ENCODE results near the gene ODC1.

Gene ODC1

DNA sequence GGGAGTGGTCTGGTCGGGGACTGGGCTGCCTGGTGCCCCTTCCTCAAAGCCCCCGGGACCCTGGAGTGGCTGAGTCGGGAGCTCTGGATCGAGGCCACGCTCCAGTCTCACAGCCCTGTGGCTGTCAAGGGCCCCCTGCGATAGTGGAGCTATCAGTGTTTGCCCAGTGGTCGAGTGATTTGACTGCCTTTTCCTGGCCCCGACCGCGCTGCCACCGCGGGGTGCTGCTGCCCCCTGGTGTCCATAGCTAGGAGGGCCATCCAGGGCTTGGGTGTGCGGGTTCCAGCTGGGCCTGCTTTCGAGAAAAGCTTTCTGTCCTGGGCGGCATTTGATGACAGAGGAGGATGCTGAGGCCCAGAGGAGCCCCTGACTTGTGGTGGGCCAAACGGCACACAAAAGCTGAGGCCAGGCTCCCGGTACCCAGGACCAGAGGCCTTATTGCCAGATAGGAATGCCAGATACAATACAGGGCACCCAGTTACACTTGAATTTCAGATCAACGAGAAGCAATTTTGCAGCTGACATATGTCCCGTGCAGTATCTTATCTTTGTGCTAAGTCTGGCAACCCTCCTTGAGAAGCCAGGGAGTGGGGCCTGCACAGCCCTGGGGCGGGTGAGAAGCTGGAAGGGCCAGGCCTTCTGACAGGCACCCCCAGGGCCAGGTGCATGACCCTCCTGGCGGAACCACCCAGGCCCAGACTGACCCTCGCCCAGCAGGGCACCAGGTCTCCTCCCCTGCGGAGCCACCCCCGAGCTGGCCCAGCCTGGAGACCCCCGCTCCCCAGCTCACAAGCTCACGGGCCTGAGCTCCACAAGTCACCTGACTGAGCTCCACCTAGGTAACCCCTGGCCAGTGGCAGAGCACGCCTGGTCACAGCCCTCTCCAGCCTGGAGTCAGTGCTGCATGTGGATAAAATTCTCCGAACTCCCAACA is 13.0 kb downstream of the ODC1 start:
- TF ChIP-seq, protein P1, sequence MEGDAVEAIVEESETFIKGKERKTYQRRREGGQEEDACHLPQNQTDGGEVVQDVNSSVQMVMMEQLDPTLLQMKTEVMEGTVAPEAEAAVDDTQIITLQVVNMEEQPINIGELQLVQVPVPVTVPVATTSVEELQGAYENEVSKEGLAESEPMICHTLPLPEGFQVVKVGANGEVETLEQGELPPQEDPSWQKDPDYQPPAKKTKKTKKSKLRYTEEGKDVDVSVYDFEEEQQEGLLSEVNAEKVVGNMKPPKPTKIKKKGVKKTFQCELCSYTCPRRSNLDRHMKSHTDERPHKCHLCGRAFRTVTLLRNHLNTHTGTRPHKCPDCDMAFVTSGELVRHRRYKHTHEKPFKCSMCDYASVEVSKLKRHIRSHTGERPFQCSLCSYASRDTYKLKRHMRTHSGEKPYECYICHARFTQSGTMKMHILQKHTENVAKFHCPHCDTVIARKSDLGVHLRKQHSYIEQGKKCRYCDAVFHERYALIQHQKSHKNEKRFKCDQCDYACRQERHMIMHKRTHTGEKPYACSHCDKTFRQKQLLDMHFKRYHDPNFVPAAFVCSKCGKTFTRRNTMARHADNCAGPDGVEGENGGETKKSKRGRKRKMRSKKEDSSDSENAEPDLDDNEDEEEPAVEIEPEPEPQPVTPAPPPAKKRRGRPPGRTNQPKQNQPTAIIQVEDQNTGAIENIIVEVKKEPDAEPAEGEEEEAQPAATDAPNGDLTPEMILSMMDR (IDR thresholded peaks at IDR 0.05; ENCODE audit: extremely low read depth, insufficient read depth, missing control alignments) = peak; percentile 97
- DNase-seq (ENCODE audit: low spot score) = peak; percentile 92
- in situ Hi-C loops (cut with MboI; ENCODE audit: low pct_unique_long_range_greater_than_20kb, low sequenced_read_pairs, unreplicated experiment) = no loop called here

DNA sequence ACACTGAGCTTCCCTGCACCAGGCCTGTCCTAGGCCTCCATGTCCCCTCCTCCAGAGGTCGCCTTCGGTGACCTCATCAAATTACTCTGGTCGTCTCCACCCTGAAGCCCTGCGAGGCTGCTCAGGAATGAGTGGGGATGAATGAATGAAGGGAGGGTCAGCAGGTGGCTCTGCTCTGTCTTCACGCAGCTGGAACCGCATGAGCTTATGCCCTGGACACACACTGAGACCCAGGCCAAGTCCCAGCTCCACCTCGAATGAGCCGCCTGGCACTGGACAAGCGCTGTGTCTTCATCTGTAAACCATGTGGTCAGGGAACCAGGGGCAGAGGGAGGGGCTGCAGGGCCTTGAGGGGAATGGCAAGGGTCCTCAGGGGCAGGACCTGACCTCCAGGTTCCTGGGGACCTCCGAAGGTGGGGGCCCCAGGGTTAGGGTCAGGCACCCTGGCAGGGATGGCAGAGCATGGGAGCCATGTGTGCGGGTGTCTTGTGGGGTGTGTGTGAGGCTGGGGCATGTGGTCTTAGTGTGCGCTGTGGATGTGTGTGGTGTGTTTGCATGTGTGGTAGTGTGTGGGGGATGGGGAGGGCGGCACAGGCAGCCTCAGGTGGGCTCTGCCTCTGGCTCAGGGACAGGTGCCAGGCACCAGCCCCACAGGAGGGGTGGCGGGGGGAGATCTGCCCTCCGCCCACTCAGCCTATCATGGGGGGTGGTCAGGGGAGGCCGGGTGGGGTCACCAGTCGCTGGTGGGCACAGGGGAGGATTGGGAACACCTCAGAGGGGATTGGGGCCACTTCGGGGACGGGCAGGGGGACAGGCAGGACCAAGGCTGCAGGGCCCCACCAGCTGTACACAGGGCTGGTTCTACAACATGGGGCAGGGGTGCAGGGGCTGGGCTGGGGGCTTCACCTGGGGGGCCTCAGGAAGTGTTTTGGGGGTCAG is 13.9 kb downstream of the ODC1 start:
- in situ Hi-C loops (cut with MboI; ENCODE audit: low pct_unique_long_range_greater_than_20kb, low sequenced_read_pairs, unreplicated experiment) = no loop called here
- TF ChIP-seq, protein P1 (IDR thresholded peaks at IDR 0.05; ENCODE audit: extremely low read depth, insufficient read depth, missing control alignments) = no peak
- DNase-seq (ENCODE audit: low spot score) = no peak

DNA sequence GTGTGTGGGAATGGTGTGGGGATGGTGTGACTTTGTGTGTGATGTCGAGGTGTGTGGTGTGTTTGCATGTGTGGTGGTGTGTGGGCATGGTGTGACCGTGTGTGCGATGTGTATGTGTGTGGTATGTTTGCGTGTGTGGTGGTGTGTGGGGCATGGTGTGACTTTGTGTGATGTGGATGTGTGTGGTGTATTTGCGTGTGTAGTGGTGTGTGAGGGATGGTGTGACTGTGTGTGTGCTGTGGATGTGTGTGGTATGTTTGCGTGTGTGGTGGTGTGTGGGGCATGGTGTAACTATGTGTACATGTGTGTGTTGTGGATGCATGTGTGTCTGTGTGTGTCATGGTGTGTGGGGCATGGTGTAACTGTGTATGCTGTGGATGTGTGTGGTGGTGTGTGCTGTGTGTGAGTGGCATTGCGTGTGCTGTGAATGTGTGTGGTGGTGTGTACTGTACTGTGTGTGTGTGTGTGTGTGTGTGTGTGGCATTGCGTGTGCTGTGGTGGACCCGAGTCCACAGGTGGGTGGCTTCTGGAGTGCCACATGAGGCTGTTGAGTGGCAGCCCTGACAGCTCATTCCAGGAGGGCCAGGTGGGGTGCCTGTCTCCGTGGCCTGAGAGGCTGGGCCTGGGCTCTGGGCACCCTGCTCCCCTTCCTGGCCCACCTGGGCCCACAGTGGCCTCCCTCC is 14.7 kb downstream of the ODC1 start:
- in situ Hi-C loops (cut with MboI; ENCODE audit: low pct_unique_long_range_greater_than_20kb, low sequenced_read_pairs, unreplicated experiment) = no loop called here
- TF ChIP-seq, protein P1 (IDR thresholded peaks at IDR 0.05; ENCODE audit: extremely low read depth, insufficient read depth, missing control alignments) = no peak
- no peak for DNase-seq (ENCODE audit: low spot score)

DNA sequence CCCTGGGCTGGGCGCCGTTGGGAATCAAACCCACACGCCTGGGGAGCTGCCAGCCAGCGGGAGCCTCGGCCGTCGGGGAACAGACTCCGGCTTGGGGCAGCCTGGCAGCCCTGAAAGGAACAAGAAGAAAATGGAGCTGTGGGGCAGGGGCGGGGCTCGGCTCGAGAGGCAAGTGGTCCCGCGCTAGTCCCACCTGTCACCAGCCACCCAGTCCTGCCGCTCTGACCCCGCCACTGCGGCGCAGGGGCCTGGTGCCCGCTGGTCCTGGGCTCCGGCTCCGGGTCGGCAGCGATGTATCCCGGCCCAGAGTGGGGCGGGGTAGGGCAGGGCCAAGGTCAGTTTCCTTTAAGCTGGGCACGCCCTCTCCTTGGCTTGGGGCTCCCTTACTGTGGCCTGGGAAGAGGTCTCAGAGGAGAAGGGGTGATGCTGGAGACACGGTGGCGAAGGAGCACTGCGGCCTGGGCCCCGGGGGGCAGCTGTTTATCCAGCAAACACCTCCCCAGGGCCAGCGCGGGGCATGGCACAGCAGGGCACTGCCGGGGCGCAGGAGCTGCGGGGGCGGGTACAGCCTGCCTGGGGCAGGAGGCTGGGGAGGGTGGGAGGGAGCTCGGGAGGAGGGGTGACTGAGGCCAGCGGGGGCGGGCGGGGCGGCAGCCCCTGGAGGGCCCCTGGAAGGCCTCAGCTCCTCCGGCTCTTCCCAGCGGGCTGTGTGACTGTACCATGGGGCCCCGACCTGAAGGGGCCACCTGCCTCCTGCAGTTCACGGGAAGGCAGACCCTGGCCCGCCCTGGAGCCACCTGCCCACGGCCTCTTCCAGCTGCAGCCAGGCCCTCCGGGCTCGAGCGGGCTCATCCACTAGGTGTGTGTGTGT is 15.6 kb downstream of the ODC1 start:
- no peak for DNase-seq (ENCODE audit: low spot score)
- TF ChIP-seq, protein P1 (IDR thresholded peaks at IDR 0.05; ENCODE audit: extremely low read depth, insufficient read depth, missing control alignments) = no peak
- in situ Hi-C loops (cut with MboI; ENCODE audit: low pct_unique_long_range_greater_than_20kb, low sequenced_read_pairs, unreplicated experiment) = no loop called here

DNA sequence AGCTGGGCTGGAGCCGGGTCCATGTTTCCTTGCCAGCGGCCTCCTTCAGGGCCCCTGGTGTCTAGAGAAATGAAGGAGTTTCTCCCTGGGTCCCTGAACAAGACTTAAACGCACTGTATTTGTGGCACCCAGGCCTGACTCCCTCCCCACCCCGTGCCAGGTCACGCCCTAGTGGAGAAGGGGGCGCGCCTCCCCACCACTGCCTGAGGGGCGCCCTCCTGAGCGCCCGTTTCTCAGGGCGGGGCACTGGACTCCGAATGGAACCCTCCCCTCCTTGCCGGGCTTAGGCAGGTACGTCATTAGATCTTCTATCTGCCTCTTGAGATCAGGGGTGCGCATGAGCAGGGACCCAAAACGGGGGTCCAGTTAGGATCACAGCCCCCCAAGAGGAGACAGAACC is 16.3 kb downstream of the ODC1 start:
- no peak for DNase-seq (ENCODE audit: low spot score)
- TF ChIP-seq, protein P1 (IDR thresholded peaks at IDR 0.05; ENCODE audit: extremely low read depth, insufficient read depth, missing control alignments) = no peak
- in situ Hi-C loops (cut with MboI; ENCODE audit: low pct_unique_long_range_greater_than_20kb, low sequenced_read_pairs, unreplicated experiment) = no loop called here
